Measurements from ENCODE around the gene ROBO2. TPM values are rescaled to one million over a fixed set of nuclear protein-coding genes. Genes with fewer than 3 reads are reported as not detected.

The ROBO2 gene
- 0.26 and 0.79 TPM in 2 replicates for total RNA-seq

DNA sequence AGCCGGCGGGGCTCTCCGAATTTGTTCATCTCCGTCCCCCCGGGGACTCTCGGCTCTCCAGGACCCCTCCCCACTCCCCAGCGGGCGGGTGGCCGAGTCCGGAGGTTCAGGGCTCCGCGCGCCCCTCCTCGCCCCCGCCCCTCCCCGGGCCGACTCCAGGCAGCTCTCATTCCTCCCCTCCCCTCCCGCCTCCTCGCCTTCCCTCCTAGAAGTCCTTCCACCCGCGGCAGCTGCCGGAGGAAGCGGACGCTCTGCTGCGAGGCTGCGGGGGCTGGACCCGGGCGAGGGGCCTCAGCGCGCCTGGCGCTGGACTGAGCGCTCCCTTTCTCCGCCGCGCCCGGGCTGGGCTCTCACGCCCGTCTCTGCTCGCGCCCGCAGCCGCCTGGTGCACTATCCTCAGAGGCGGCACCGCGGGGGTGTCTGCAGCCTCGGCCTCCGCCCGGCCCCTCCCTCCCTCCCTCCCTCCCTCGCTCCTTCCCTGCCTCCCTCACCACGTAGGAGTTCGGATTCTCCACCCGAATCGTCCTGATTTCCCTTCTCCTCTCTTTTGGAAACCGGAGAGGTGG lies at the start of gene ROBO2:
Gene ROBO2 (plus strand): TSS at position 494 of the 566 bp plus-strand sequence. CDS start 687 bp downstream, outside the sequence.
- Histone ChIP-seq H3K4me3 (ENCODE audit: low read depth, low read length) (peak within 1 kb of the TSS; percentile 41), H3K27me3 (ENCODE audit: control insufficient read depth, insufficient read depth, low read length) (peaks cover 10% of the 10 kb centered on the region), H3K36me3 (ENCODE audit: control insufficient read depth, insufficient read depth, low read length) (no peaks in the 10 kb centered on the region)
- TF ChIP-seq, protein P1, sequence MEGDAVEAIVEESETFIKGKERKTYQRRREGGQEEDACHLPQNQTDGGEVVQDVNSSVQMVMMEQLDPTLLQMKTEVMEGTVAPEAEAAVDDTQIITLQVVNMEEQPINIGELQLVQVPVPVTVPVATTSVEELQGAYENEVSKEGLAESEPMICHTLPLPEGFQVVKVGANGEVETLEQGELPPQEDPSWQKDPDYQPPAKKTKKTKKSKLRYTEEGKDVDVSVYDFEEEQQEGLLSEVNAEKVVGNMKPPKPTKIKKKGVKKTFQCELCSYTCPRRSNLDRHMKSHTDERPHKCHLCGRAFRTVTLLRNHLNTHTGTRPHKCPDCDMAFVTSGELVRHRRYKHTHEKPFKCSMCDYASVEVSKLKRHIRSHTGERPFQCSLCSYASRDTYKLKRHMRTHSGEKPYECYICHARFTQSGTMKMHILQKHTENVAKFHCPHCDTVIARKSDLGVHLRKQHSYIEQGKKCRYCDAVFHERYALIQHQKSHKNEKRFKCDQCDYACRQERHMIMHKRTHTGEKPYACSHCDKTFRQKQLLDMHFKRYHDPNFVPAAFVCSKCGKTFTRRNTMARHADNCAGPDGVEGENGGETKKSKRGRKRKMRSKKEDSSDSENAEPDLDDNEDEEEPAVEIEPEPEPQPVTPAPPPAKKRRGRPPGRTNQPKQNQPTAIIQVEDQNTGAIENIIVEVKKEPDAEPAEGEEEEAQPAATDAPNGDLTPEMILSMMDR (IDR thresholded peaks at IDR 0.05; ENCODE audit: insufficient read depth, low read length, severe bottlenecking), result no peak
- DNase-seq (ENCODE audit: low read depth) (peak; percentile 26), FAIRE-seq (no peak)

DNA sequence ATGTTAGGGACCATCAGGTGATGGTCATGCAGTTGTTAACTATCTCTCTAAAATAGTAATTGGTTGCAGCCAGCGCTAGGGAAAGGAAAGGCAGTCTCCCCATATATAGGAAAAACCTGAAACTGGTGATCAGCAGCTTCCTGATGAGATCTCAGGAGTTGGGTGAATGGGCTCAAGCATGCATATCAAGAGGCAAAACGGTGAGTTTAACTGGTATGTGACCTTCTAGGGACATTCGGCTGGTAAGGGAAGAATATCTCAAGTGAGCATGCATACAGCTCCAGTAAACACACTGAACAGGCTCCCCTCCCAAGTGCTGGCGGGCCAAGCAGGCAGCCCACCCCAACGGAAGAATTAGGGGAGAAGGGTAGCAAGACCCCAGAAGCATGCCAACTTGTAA lies 49.3 kb upstream of the ROBO2 start:
- DNase-seq (ENCODE audit: low read depth), result no peak
- Histone ChIP-seq H3K36me3 (ENCODE audit: control insufficient read depth, insufficient read depth, low read length) (no peaks in the 10 kb centered on the region), H3K27me3 (ENCODE audit: control insufficient read depth, insufficient read depth, low read length) (no peaks in the 10 kb centered on the region), H3K4me3 (ENCODE audit: low read depth, low read length) (no peak overlapping the region)
- FAIRE-seq, result no peak
- TF ChIP-seq, protein P1 (IDR thresholded peaks at IDR 0.05; ENCODE audit: insufficient read depth, low read length, severe bottlenecking), result no peak

DNA sequence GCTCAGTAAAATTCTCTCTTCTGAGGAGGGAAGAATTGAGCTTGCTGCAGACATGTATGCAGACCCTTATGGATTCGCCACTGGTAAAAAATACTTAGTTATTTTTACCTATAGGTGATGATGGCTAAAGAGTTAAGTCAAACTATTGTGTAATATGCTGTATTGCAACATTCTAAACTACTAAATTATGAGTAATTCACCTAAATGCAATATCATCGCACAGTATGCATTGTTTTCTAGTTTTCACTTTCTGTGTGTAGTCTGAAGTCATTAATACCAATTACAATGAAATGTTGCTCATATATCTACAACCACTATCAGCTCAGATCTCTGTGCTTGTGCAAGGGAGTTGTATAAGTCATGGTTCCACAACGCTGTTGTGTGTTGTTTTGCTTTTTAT lies 48.7 kb upstream of the ROBO2 start:
- Histone ChIP-seq H3K4me3 (ENCODE audit: low read depth, low read length) (no peak overlapping the region), H3K36me3 (ENCODE audit: control insufficient read depth, insufficient read depth, low read length) (no peaks in the 10 kb centered on the region), H3K27me3 (ENCODE audit: control insufficient read depth, insufficient read depth, low read length) (no peaks in the 10 kb centered on the region)
- TF ChIP-seq, protein P1 (IDR thresholded peaks at IDR 0.05; ENCODE audit: insufficient read depth, low read length, severe bottlenecking), result no peak
- FAIRE-seq (no peak), DNase-seq (ENCODE audit: low read depth) (peak; percentile 93)

GRCh38 chr3:76997733-76998132 lies 42.2 kb upstream of the ROBO2 start:
- FAIRE-seq (peak; percentile 68), DNase-seq (ENCODE audit: low read depth) (peak; percentile 84)
- TF ChIP-seq, protein P1 (IDR thresholded peaks at IDR 0.05; ENCODE audit: insufficient read depth, low read length, severe bottlenecking), result no peak
- Histone ChIP-seq H3K4me3 (ENCODE audit: low read depth, low read length) (no peak overlapping the region), H3K27me3 (ENCODE audit: control insufficient read depth, insufficient read depth, low read length) (no peaks in the 10 kb centered on the region), H3K36me3 (ENCODE audit: control insufficient read depth, insufficient read depth, low read length) (no peaks in the 10 kb centered on the region)

DNA sequence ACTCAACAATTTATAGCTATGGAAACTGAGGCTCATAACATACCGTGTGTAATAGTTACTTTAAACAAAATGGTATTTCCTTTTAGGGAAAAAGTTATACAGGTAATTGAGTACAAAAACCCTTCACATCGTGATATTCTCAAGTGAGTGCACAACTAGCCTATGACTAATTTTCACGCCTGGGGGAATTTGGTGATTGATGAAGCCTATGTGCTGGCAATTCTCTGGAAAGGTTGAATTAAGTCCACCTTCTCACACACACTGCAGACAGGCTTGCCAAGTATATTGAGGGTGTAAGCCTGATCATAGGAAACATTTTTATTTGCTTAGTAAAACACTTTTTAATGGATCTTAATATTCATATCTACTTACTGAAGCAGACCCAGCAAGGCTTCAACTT lies 41.3 kb upstream of the ROBO2 start:
- Histone ChIP-seq H3K36me3 (ENCODE audit: control insufficient read depth, insufficient read depth, low read length) (no peaks in the 10 kb centered on the region), H3K27me3 (ENCODE audit: control insufficient read depth, insufficient read depth, low read length) (no peaks in the 10 kb centered on the region), H3K4me3 (ENCODE audit: low read depth, low read length) (no peak overlapping the region)
- no peak for FAIRE-seq
- TF ChIP-seq, protein P1 (IDR thresholded peaks at IDR 0.05; ENCODE audit: insufficient read depth, low read length, severe bottlenecking), result no peak
- DNase-seq (ENCODE audit: low read depth), result peak; percentile 75
